Lower lobe of right lung (tissue), 2 donors: ENCODE measurements around the gene PEX12. TPM values are rescaled to one million over a fixed set of nuclear protein-coding genes. Genes with fewer than 3 reads are reported as not detected.

Experiments
- ATAC-seq, 2 donors: fragments of 200-7000 bp; cut with Tn5 transposase; one replicate each; pipeline ENCODE4 v1.9.1; 2020 to 2022; ENCODE audit warnings: mild to moderate bottlenecking in 2 of 2, moderate library complexity in 2 of 2
- DNase-seq: peaks from one replicate; pipeline ENCODE4 v3.0.0-alpha.2; 2020
- H3K27ac ChIP-seq: fragments of 200-600 bp; one replicate; pipeline ENCODE4 v1.8.0; 2022
- H3K27me3 ChIP-seq: fragments of 200-600 bp; one replicate; pipeline ENCODE4 v1.8.0; 2022; ENCODE audit warnings: low read depth
- H3K36me3 ChIP-seq: fragments of 200-600 bp; one replicate; pipeline ENCODE4 v1.8.0; 2022; ENCODE audit warnings: mild to moderate bottlenecking
- H3K4me1 ChIP-seq: fragments of 200-600 bp; one replicate; pipeline ENCODE4 v1.8.0; 2022
- H3K4me3 ChIP-seq: fragments of 200-600 bp; one replicate; pipeline ENCODE4 v1.8.0; 2022; ENCODE audit warnings: mild to moderate bottlenecking
- H3K9me3 ChIP-seq: fragments of 200-600 bp; one replicate; pipeline ENCODE4 v1.8.0; 2022
- intact Hi-C: fragments of 100-400 bp; cut with DNase I; formaldehyde crosslinking; loops from one replicate; pipeline ENCODE4 v1.11.0; 2022
- total RNA-seq: library from RNA; stranded (reverse); fragmentation: NEBNext Ultra II Directional; extraction: Animal tissue kit (Norgen Biotek cat#: 25700); gene quantifications from one replicate; pipeline ENCODE4 v1.2.1, GENCODE V29; 2021
- TF ChIP-seq, protein P1 (sequence below): fragments of 200-600 bp; IDR thresholded peaks from one replicate; pipeline ENCODE4 v1.8.0; 2022; ENCODE audit warnings: antibody characterized with exemption, mild to moderate bottlenecking
- donor health status: DM: no; HTN: yes; CAD: no; lungs with severe emphysema.

The PEX12 gene
- total RNA-seq, 1 donor from 2014 or later, result 7.0 TPM

DNA sequence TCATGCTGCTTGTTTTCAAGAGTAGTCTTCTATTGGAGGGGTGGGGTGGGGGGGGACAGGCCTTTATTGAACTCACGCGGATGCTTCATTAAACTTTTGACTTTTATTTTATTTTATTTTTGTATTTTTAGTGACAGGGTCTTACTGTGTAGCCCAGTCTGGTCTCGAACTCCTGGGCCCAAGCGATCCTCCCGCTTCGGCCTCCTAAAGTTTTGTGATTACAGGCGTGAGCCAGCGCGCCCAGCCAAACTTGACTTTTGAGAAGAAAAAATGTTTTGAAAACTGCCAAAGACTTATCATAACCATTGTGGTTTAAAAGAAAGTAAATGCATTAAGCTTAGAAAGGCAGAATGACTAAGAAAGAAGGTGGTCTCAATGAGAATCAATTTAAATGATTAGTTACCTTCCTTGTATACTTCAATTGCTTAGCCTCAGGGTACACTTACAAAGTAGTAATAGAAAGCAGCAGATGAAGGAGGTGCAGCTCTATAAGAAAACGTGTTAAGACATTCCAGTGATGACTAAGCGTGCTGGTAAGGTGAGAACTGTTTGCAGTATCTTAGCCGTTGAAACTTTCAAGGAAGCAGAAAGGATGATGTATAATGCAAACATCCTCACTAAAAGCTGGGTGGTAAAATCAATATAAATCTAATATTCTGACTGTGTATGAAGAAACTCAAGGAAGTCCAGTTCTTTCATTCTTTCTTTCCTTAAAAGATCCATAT is 10.0 kb upstream of the PEX12 start:
- H3K4me1 ChIP-seq, result peaks cover 27% of the 10 kb centered on the region
- H3K9me3 ChIP-seq, result no peaks in the 10 kb centered on the region
- TF ChIP-seq, protein P1, sequence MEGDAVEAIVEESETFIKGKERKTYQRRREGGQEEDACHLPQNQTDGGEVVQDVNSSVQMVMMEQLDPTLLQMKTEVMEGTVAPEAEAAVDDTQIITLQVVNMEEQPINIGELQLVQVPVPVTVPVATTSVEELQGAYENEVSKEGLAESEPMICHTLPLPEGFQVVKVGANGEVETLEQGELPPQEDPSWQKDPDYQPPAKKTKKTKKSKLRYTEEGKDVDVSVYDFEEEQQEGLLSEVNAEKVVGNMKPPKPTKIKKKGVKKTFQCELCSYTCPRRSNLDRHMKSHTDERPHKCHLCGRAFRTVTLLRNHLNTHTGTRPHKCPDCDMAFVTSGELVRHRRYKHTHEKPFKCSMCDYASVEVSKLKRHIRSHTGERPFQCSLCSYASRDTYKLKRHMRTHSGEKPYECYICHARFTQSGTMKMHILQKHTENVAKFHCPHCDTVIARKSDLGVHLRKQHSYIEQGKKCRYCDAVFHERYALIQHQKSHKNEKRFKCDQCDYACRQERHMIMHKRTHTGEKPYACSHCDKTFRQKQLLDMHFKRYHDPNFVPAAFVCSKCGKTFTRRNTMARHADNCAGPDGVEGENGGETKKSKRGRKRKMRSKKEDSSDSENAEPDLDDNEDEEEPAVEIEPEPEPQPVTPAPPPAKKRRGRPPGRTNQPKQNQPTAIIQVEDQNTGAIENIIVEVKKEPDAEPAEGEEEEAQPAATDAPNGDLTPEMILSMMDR, result no peak
- H3K36me3 ChIP-seq, result no peaks in the 10 kb centered on the region
- no peaks in the 10 kb centered on the region for H3K27me3 ChIP-seq
- DNase-seq, result no peak
- peak overlapping the region; percentile 90 for H3K27ac ChIP-seq
- intact Hi-C loops, result no loop called here
- peak overlapping the region; percentile 66 for H3K4me3 ChIP-seq
- ATAC-seq, result peak; percentile 48 to 75

DNA sequence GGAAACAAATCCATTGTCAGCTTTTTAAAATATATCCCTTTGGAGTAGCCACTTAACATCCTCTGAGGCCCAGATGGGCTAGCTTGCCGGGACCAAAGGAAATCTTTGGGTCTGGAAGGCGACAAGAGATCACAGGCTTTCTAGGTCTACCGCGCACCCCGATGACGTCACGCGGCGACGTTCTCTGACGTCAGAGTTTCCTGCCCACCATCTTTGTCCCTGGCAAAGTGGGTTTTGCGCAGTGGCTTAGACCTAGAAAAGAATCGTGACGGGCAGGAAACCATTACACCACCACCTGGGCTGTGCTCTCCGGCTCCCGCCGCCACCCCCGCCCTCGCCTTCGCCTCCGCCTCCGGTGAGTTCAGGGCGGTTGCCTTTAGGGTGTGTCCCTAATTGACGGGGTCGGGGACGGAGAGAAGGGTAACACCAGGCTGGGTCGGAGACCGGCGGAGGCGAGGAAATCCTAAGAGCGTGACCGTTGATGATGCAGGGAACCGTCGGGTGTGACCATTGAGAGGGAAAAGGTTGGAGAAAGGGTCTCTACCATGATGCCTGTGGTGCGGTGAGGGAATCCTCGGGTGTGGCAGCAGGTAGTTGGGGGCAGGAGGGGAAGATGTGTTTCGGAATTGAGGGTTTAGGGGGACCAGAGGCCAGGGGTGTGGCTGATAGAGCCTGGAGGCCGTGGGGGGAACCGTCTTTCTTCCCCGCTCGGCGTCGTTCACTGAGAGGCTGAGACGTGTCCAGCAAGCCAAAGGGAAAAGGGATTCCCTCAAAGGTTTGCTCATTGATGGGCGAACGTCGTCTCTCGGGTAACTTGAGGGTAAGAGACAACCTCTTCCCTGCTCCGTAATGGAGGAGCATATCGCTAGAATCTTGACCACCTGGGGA is 8.9 kb upstream of the PEX12 start, which contains the start of gene AP2B1:
AP2B1 (plus strand) TSS at position 249 of the 888 bp plus-strand sequence. CDS start 6,709 bp downstream, outside the sequence.
- peak within 1 kb of the TSS; percentile 90 for H3K27ac ChIP-seq
- ATAC-seq (peak; percentile 97), DNase-seq (peak; percentile 93)
- TF ChIP-seq, protein P1, result no peak
- intact Hi-C loops, result no loop called here
- peaks cover 27% of the 10 kb centered on the region for H3K4me1 ChIP-seq
- no peaks in the 10 kb centered on the region for H3K9me3 ChIP-seq
- H3K4me3 ChIP-seq, result peak within 1 kb of the TSS; percentile 66
- H3K36me3 ChIP-seq, result no peaks in the 10 kb centered on the region
- no peaks in the 10 kb centered on the region for H3K27me3 ChIP-seq

DNA sequence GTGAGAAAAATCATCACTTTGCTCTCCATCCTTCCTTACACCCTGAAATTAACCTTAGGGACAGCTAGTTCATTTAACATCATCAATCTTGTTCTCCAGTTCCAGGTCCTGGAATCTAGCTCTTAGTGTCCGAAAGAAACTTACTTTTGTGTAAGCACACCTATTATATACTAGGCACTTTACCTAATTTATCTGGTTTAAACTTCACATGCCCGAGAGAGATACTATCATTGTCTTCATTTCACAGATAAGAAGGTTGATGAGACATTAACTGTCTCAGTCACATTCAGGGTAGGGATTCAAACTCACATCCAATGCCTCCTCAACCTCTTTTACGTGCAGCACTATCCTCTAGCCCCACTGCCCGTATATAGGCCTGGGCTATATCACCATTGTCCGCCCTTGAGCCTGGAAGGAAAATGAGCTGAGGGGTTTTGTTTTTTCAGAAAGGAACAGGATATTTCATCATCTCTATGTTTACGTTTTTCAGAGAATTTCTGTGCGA is 8.2 kb upstream of the PEX12 start:
- peak overlapping the region; percentile 90 for H3K27ac ChIP-seq

DNA sequence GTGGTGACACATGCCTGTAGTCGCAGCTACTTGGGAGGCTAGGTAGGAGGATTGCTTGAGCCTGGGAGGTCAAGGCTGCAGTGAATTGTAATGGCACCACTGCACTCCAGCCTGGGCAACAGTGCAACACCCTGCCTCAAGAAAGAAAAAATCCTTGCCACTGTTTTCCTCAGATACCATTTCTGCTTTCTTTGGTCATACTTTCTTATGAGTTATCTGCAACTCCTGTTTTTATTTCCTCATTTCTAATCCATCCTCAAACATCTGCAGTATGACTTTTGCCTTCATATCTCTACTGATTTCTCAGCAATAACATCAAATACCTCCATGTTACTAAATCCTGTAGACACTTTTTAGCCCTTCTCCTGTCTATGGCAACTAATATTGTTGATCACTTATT is 5.7 kb upstream of the PEX12 start:
- TF ChIP-seq, protein P1, result no peak
- Histone ChIP-seq H3K4me1 (peaks cover 18% of the 10 kb centered on the region), H3K36me3 (no peaks in the 10 kb centered on the region), H3K27ac (no peak overlapping the region), H3K9me3 (no peaks in the 10 kb centered on the region), H3K27me3 (no peaks in the 10 kb centered on the region), H3K4me3 (no peak overlapping the region)
- ATAC-seq, result no peak
- intact Hi-C loops, result no loop called here
- DNase-seq, result no peak

More for the DNA sequence above, 8.2 kb upstream of the PEX12 start:
- intact Hi-C loops, result no loop called here
- Histone ChIP-seq H3K27me3 (no peaks in the 10 kb centered on the region), H3K4me3 (peak overlapping the region; percentile 66), H3K4me1 (peaks cover 23% of the 10 kb centered on the region), H3K36me3 (no peaks in the 10 kb centered on the region), H3K9me3 (no peaks in the 10 kb centered on the region)
- ATAC-seq (peak; percentile 1 to 9), DNase-seq (no peak)
- TF ChIP-seq, protein P1, result no peak

DNA sequence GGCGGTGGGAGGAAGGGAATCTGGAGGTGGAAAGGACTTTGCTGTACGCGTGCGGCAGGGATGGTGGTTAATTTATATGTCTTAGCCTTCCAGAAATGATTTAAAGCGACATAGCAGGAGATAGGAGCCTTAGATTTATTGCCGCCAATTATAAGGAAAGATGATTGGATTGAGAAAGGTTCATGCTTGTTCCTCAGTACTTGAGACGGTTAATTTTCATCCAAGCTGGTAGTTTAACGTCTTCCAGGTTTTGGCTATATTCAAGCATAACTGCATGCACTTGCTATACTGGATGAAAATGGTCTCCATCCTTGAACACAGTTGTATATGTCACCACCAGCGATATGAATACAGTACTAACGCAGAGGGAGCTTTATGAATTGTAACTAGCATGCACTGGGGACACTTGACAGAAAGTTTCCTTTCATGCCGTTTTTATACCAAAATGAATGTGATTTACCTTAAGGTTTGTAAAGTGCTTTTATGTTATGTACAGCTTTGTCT is 610 bp upstream of the PEX12 start:
- intact Hi-C loops, result no loop called here
- ATAC-seq, result peak in 1 of 2 donors; percentile 6
- TF ChIP-seq, protein P1, result no peak
- peaks cover 22% of the 10 kb centered on the region for H3K4me1 ChIP-seq
- H3K27ac ChIP-seq, result peak overlapping the region; percentile 93
- no peaks in the 10 kb centered on the region for H3K27me3 ChIP-seq
- DNase-seq, result no peak
- peak overlapping the region; percentile 84 for H3K4me3 ChIP-seq
- H3K9me3 ChIP-seq, result no peaks in the 10 kb centered on the region
- peaks cover 28% of the 10 kb centered on the region for H3K36me3 ChIP-seq
